Activated naive CD8-positive, alpha-beta T cell treated with anti-CD3 and anti-CD28 coated beads for 36 hours (primary cell): Measurements from ENCODE around the gene PTCRA. TPM values are rescaled to one million over a fixed set of nuclear protein-coding genes. Genes with fewer than 3 reads are reported as not detected.
A peak's percentile ranks its signal among the peaks of the same experiment; 100 is the strongest.

Experiments
- DNase-seq: peaks from one replicate; pipeline ENCODE4 v3.0.0; 2021
- H3K27ac Mint-ChIP-seq: one replicate; pipeline ENCODE4 v1.8.0; 2022; ENCODE audit warnings: mild to moderate bottlenecking, moderate library complexity, mixed read lengths
- H3K27me3 Mint-ChIP-seq: one replicate; pipeline ENCODE4 v1.8.0; 2022; ENCODE audit warnings: mild to moderate bottlenecking, mixed read lengths
- H3K36me3 Mint-ChIP-seq: one replicate; pipeline ENCODE4 v1.8.0; 2021; ENCODE audit warnings: mild to moderate bottlenecking, mixed read lengths
- H3K4me1 Mint-ChIP-seq: one replicate; pipeline ENCODE4 v1.8.0; 2021; ENCODE audit warnings: mixed read lengths
- H3K4me3 Mint-ChIP-seq: one replicate; pipeline ENCODE4 v1.8.0; 2022; ENCODE audit warnings: mild to moderate bottlenecking, moderate library complexity, mixed read lengths
- H3K9me3 Mint-ChIP-seq: one replicate; pipeline ENCODE4 v1.8.0; 2022; ENCODE audit warnings: mixed read lengths
- total RNA-seq, 2 experiments: library from RNA; stranded (reverse); gene quantifications; one replicate each; pipeline ENCODE4 v1.2.3, GENCODE V29; 2021

Gene PTCRA
- total RNA-seq, 2 experiments from 2014 or later: not detected

- Mint-ChIP-seq H3K9me3 (no peaks in the 10 kb centered on the region), H3K36me3 (peaks cover 13% of the 10 kb centered on the region), H3K4me3 (no peak overlapping the region), H3K4me1 (peaks cover 17% of the 10 kb centered on the region), H3K27ac (no peak overlapping the region), H3K27me3 (no peaks in the 10 kb centered on the region)
- no peak for DNase-seq
These were observed 52.9 kb downstream of the PTCRA start for GRCh38 chr6:42968783-42969182.

- Mint-ChIP-seq H3K36me3 (peaks cover 15% of the 10 kb centered on the region), H3K27me3 (no peaks in the 10 kb centered on the region), H3K27ac (no peak overlapping the region), H3K4me1 (peaks cover 20% of the 10 kb centered on the region), H3K4me3 (no peak overlapping the region), H3K9me3 (no peaks in the 10 kb centered on the region)
- DNase-seq: no peak
These were observed 53.6 kb downstream of the PTCRA start for GRCh38 chr6:42969431-42969830.

GRCh38 chr6:42969934-42970333 is 54.1 kb downstream of the PTCRA start:
- H3K9me3 Mint-ChIP-seq: no peaks in the 10 kb centered on the region
- peaks cover 24% of the 10 kb centered on the region for H3K4me1 Mint-ChIP-seq
- H3K36me3 Mint-ChIP-seq: peaks cover 16% of the 10 kb centered on the region
- no peaks in the 10 kb centered on the region for H3K27me3 Mint-ChIP-seq
- no peak overlapping the region for H3K4me3 Mint-ChIP-seq
- no peak overlapping the region for H3K27ac Mint-ChIP-seq
- no peak for DNase-seq

- Mint-ChIP-seq H3K9me3 (no peaks in the 10 kb centered on the region), H3K27me3 (no peaks in the 10 kb centered on the region), H3K36me3 (peaks cover 25% of the 10 kb centered on the region), H3K4me3 (no peak overlapping the region), H3K4me1 (peaks cover 33% of the 10 kb centered on the region), H3K27ac (peak overlapping the region; percentile 65)
- peak; percentile 26 for DNase-seq
These were observed 55.2 kb downstream of the PTCRA start for GRCh38 chr6:42970871-42971612.

GRCh38 chr6:42971746-42972327 is 56.0 kb downstream of the PTCRA start:
- peaks cover 38% of the 10 kb centered on the region for H3K4me1 Mint-ChIP-seq
- H3K27me3 Mint-ChIP-seq: no peaks in the 10 kb centered on the region
- no peak overlapping the region for H3K27ac Mint-ChIP-seq
- no peak for DNase-seq
- peaks cover 3% of the 10 kb centered on the region for H3K9me3 Mint-ChIP-seq
- H3K36me3 Mint-ChIP-seq: peaks cover 30% of the 10 kb centered on the region
- H3K4me3 Mint-ChIP-seq: no peak overlapping the region

GRCh38 chr6:42973926-42974325 is 58.1 kb downstream of the PTCRA start:
- H3K4me1 Mint-ChIP-seq: peaks cover 48% of the 10 kb centered on the region
- H3K27ac Mint-ChIP-seq: peak overlapping the region; percentile 2
- DNase-seq: no peak

GRCh38 chr6:42974919-42975505 is 59.2 kb downstream of the PTCRA start:
- H3K27ac Mint-ChIP-seq: peak overlapping the region; percentile 84
- no peaks in the 10 kb centered on the region for H3K27me3 Mint-ChIP-seq
- peaks cover 4% of the 10 kb centered on the region for H3K9me3 Mint-ChIP-seq
- peaks cover 42% of the 10 kb centered on the region for H3K36me3 Mint-ChIP-seq
- H3K4me1 Mint-ChIP-seq: peaks cover 56% of the 10 kb centered on the region
- DNase-seq: no peak
- H3K4me3 Mint-ChIP-seq: no peak overlapping the region

More at GRCh38 chr6:42973926-42974325, 58.1 kb downstream of the PTCRA start:
- Mint-ChIP-seq H3K4me3 (no peak overlapping the region), H3K9me3 (peaks cover 4% of the 10 kb centered on the region), H3K36me3 (peaks cover 41% of the 10 kb centered on the region), H3K27me3 (no peaks in the 10 kb centered on the region)

Other genes starting within 250 kb of the PTCRA start
- gene PRPH2, start 193.5 kb upstream of the PTCRA start, total RNA-seq: under 1 TPM in 1 of 2 experiments, not detected in 1; 0.06 TPM
- 10 to 100 TPM; 16.8 to 18.3 TPM for gene TBCC, start 169.9 kb upstream of the PTCRA start, total RNA-seq
- gene BICRAL, start 134.0 kb upstream of the PTCRA start, total RNA-seq: 10 to 100 TPM; 10.6 to 10.7 TPM
- 100 to 1,000 TPM; 193 to 200 TPM for gene RPL7L1, start 36.4 kb upstream of the PTCRA start, total RNA-seq
- gene CNPY3, start 13.4 kb downstream of the PTCRA start, total RNA-seq: 10 to 100 TPM; 53.6 to 55.7 TPM
- gene GNMT, start 44.7 kb downstream of the PTCRA start, total RNA-seq: under 1 TPM; 0.20 to 0.35 TPM
- gene PEX6, start 63.1 kb downstream of the PTCRA start, total RNA-seq: 10 to 100 TPM; 15.2 to 16.7 TPM
- gene PPP2R5D, start 68.5 kb downstream of the PTCRA start, total RNA-seq: 10 to 100 TPM; 43.0 to 43.4 TPM
- gene MEA1, start 97.9 kb downstream of the PTCRA start, total RNA-seq: 100 to 1,000 TPM in 1 of 2 experiments, 10 to 100 TPM in 1; 98.6 to 105 TPM
- gene KLHDC3, start 98.2 kb downstream of the PTCRA start, total RNA-seq: 10 to 100 TPM; 65.8 to 66.1 TPM
- gene RRP36, start 105.6 kb downstream of the PTCRA start, total RNA-seq: 10 to 100 TPM; 87.6 to 93.0 TPM
- 10 to 100 TPM in 1 of 2 experiments, 1 to 10 TPM in 1; 9.3 to 10.2 TPM for gene CUL7, start 137.8 kb downstream of the PTCRA start, total RNA-seq
- gene MRPL2, start 143.4 kb downstream of the PTCRA start, total RNA-seq: 100 to 1,000 TPM; 112 to 113 TPM
- gene KLC4, start 143.6 kb downstream of the PTCRA start, total RNA-seq: 1 to 10 TPM; 9.5 to 10.0 TPM
- 1 to 10 TPM; 3.3 to 3.9 TPM for gene PTK7, start 160.3 kb downstream of the PTCRA start, total RNA-seq